Right ventricle myocardium inferior (tissue), 1 donor: Measurements from ENCODE around the gene HNRNPL. TPM values are rescaled to one million over a fixed set of nuclear protein-coding genes. Genes with fewer than 3 reads are reported as not detected.
"Not testable (repeated sequence)": the region's sequence is repeated elsewhere in the genome, so short reads cannot be mapped to it uniquely, and the experiment has no call there.

Experiments used
- ATAC-seq: fragments of 200-7000 bp; cut with Tn5 transposase; one replicate; pipeline ENCODE4 v1.9.1; 2020; ENCODE audit warnings: mild to moderate bottlenecking, moderate library complexity
- DNase-seq: peaks from one replicate; pipeline ENCODE4 v3.0.0; 2021; ENCODE audit errors: missing footprints
- intact Hi-C: fragments of 100-400 bp; cut with DNase I; formaldehyde crosslinking; loops from one replicate; pipeline ENCODE4 v1.11.0; 2022
- total RNA-seq: library from RNA; stranded (reverse); fragmentation: NEBNext Ultra II Directional; extraction: Animal tissue kit (Norgen Biotek cat#: 25700); gene quantifications from one replicate; pipeline ENCODE4 v1.2.1, GENCODE V29; 2021
- donor health status: DM: no; HTN: yes; CAD: no; lungs with severe emphysema.

The HNRNPL gene
- total RNA-seq, 1 donor from 2014 or later = 184 TPM

- no peak for DNase-seq
- intact Hi-C loops = no loop called here
- ATAC-seq = no peak
Measured at GRCh38 chr19:38793671-38794070, 56.1 kb downstream of the HNRNPL start.

- intact Hi-C loops = no loop called here
- no peak for ATAC-seq
- DNase-seq = no peak
Measured at GRCh38 chr19:38793177-38793576, 56.6 kb downstream of the HNRNPL start.

DNA sequence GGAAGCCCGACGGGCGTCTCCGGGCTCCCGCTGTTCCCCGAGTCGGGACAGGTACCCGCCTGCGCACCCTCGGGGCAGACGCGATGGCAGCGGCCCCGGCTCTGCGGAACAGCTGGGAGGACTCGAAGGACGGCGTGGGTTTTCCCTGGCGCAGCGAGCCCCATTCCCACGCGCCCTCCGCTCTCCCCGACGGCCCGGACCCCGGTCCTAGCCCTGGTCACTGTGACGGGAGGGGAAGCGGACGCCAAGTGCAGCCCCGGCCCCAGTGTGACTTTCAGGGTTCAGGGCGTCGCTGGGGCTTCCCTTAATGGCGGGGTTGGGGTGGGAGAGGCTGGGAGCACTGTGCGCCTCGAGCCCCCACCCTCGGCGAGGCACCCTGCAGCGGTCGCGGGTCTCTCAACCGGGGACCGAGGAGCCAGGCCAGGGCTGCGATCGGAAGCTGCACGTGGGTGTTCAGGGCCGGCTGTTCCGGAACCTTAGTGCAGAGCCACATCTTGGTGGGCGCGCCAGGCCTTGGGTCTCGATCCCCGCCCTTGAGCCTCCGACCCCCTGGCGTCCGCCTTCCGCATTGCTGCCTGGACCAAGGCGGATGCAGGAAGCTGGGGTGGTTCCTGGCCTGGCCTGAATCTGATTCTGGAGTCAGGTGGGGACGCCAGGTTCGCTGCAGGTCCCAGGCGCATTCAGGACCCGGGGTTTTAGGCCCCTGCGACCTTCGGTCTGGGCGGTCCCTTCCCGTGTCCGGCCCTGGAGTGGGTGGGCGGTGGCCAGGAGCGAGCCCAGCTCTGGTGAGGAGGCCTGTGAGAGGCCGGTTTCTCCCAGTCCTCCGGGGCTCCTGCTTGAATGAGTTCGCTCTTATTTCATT is 57.3 kb downstream of the HNRNPL start:
- intact Hi-C loops = no loop called here
- ATAC-seq (peak; percentile 38), DNase-seq (peak; percentile 77)

- peak; percentile 94 for ATAC-seq
- DNase-seq, intact Hi-C loops: not testable (repeated sequence)
Measured at GRCh38 chr19:38791451-38792064, 58.2 kb downstream of the HNRNPL start.

GRCh38 chr19:38790507-38791403 is 59.0 kb downstream of the HNRNPL start:
- ATAC-seq = peak; percentile 2
- DNase-seq, intact Hi-C loops: not testable (repeated sequence)

DNA sequence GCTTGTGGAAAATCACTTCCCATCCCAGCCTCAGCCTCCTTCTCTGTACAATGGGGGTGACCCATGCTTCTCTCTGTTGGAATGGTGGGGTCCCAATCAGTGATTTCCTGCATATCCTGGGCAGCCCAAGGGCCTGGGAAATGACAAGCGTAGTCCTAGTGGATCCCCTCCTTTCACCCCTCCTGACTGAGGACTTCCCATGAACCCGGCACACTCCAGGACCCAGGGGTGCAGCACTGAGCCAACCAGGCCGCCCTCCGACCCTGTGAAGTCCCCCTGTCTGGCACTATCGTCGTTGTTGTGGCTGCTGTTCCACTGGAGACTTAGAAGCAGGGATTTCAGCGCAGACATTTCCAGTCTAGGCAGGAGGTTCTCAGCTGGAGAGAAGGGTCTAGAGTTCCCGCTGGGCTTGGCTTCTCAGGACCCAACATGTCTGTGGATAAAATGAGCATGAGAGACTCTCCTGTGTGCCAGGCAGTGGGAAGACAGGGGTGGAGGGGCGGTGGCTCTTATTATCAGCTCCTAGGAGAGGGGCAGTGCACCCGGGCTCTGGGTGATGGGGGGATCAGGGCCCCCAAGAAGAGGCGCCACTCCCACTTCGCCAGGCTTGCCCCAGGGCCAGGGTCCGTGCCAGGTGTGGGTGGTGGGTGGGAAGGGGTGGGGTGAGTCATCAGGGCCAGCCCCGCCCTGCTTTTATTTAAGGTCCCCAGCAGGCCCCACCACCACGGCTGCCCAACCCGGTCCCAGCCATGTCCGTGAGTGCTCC is 61.1 kb downstream of the HNRNPL start, which contains the start of gene LGALS7B:
LGALS7B (plus strand) TSS at position 723 of the 766 bp plus-strand sequence; CDS start at position 750, 27 bp downstream.
- no peak for DNase-seq

DNA sequence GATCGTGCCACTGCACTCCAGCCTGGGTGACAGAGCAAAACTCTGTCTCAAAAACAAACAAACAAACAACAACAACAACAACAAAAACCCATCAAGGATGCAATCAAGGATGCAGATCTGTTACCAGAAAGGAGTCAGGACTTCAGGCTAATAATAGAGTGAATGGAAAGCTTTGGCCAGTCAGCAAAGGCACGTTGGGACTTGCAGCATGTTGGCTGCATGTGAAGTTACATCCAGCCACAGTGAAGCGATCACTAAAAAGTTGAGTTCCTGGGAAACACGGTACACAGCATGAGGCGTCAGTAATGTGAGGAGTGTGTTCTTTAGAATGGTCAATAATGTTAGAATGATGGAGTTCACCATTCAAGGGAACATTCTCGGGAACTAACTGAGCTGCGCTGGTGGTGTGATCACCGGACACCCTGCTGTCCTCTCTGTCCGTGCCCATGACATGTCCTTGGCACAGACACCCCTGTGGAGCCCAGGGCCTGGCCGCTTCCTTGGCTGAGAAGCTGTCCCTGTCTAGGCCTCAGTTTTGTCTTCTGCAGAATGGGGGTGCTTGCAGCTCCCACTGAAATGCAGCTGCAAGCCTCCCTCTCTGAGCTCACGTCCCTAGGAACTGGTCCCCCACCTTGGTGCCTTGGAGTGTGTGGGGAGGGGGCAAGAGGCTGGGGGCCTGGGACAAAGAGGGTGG is 63.1 kb downstream of the HNRNPL start:
- DNase-seq = no peak
- no peak for ATAC-seq
- intact Hi-C loops = no loop called here

More for the DNA sequence above, 61.1 kb downstream of the HNRNPL start, which contains the start of gene LGALS7B:
- ATAC-seq = no peak
- intact Hi-C loops = no loop called here

Other genes starting within 250 kb of the HNRNPL start
- 3.1 TPM for gene MAP4K1, start 232.0 kb downstream of the HNRNPL start, total RNA-seq
- 660 TPM for gene EIF3K, start 230.8 kb downstream of the HNRNPL start, total RNA-seq
- gene ACTN4, start 202.3 kb downstream of the HNRNPL start, total RNA-seq = 145 TPM
- not detected for gene CAPN12, start 105.5 kb downstream of the HNRNPL start, total RNA-seq
- not detected for gene LGALS7, start 76.5 kb downstream of the HNRNPL start, total RNA-seq
- gene LGALS7B, start 60.8 kb downstream of the HNRNPL start, total RNA-seq = not detected
- gene LGALS4, start 37.0 kb downstream of the HNRNPL start, total RNA-seq = 0.76 TPM
- gene ECH1, start 18.2 kb downstream of the HNRNPL start, total RNA-seq = 1,308 TPM
- 4.1 TPM for gene RINL, start 28.3 kb upstream of the HNRNPL start, total RNA-seq
- 99.8 TPM for gene SIRT2, start 49.6 kb upstream of the HNRNPL start, total RNA-seq
- 17.9 TPM for gene NFKBIB, start 50.0 kb upstream of the HNRNPL start, total RNA-seq
- not detected for gene CCER2, start 62.2 kb upstream of the HNRNPL start, total RNA-seq
- 16.0 TPM for gene SARS2, start 80.8 kb upstream of the HNRNPL start, total RNA-seq
- 67.9 TPM for gene MRPS12, start 81.0 kb upstream of the HNRNPL start, total RNA-seq
- 2.3 TPM for gene FBXO17, start 125.8 kb upstream of the HNRNPL start, total RNA-seq
- 15.1 TPM for gene FBXO27, start 182.6 kb upstream of the HNRNPL start, total RNA-seq
- gene ACP7, start 234.4 kb upstream of the HNRNPL start, total RNA-seq = not detected